ENCODE data around the gene RNF141.

The RNF141 gene

GRCh38 chr11:10581481-10582019 lies 40.6 kb upstream of the RNF141 start:
- H3K27ac ChIP-seq: no peak overlapping the region
- TF ChIP-seq ZFX (IDR thresholded peaks at IDR 0.05; ENCODE audit: borderline replicate concordance) (no peak), CTCF (IDR thresholded peaks at IDR 0.05) (no peak)

- H3K27ac ChIP-seq: no peak overlapping the region
Observed at GRCh38 chr11:10580623-10581022, 39.6 kb upstream of the RNF141 start.

GRCh38 chr11:10579700-10580099 lies 38.7 kb upstream of the RNF141 start:
- H3K27ac ChIP-seq: no peak overlapping the region

More at GRCh38 chr11:10580623-10581022, 39.6 kb upstream of the RNF141 start:
- no peak for TF ChIP-seq ZFX (IDR thresholded peaks at IDR 0.05; ENCODE audit: borderline replicate concordance)
- no peak for TF ChIP-seq CTCF (IDR thresholded peaks at IDR 0.05)

GRCh38 chr11:10576035-10576398 lies 35.0 kb upstream of the RNF141 start:
- no peak overlapping the region for H3K27ac ChIP-seq
- TF ChIP-seq CTCF (IDR thresholded peaks at IDR 0.05): no peak
- TF ChIP-seq ZFX (IDR thresholded peaks at IDR 0.05; ENCODE audit: borderline replicate concordance): no peak

More at GRCh38 chr11:10579700-10580099, 38.7 kb upstream of the RNF141 start:
- TF ChIP-seq ZFX (IDR thresholded peaks at IDR 0.05; ENCODE audit: borderline replicate concordance): no peak
- TF ChIP-seq CTCF (IDR thresholded peaks at IDR 0.05): no peak

- TF ChIP-seq CTCF (IDR thresholded peaks at IDR 0.05): no peak
- no peak for TF ChIP-seq ZFX (IDR thresholded peaks at IDR 0.05; ENCODE audit: borderline replicate concordance)
- H3K27ac ChIP-seq: no peak overlapping the region
Observed at GRCh38 chr11:10575346-10576034, 34.5 kb upstream of the RNF141 start.

- TF ChIP-seq ZFX (IDR thresholded peaks at IDR 0.05; ENCODE audit: borderline replicate concordance) (no peak), CTCF (IDR thresholded peaks at IDR 0.05) (no peak)
Observed at GRCh38 chr11:10573556-10573955, 32.6 kb upstream of the RNF141 start.

GRCh38 chr11:10573028-10573427 lies 32.0 kb upstream of the RNF141 start:
- H3K27ac ChIP-seq: no peak overlapping the region
- no peak for TF ChIP-seq CTCF (IDR thresholded peaks at IDR 0.05)
- TF ChIP-seq ZFX (IDR thresholded peaks at IDR 0.05; ENCODE audit: borderline replicate concordance): no peak

More at GRCh38 chr11:10573556-10573955, 32.6 kb upstream of the RNF141 start:
- H3K27ac ChIP-seq: no peak overlapping the region
